Suprapubic skin (tissue), 4 donors: ENCODE data around the gene CHST7. TPM values are rescaled to one million over a fixed set of nuclear protein-coding genes. Genes with fewer than 3 reads are reported as not detected.

Source experiments
- DNase-seq, 2 donors: peaks; one replicate each; pipeline ENCODE4 v3.0.0-alpha.2; 2019; ENCODE audit warnings: low spot score in 2 of 2
- H3K27ac ChIP-seq: fragments of 200-600 bp; sonication (generic); one replicate; pipeline ENCODE4 v1.5.1; 2019
- H3K27me3 ChIP-seq: fragments of 200-600 bp; sonication (generic); one replicate; pipeline ENCODE4 v1.5.1; 2019
- H3K36me3 ChIP-seq: fragments of 200-600 bp; sonication (generic); one replicate; pipeline ENCODE4 v1.5.1; 2019
- H3K4me1 ChIP-seq: fragments of 200-600 bp; sonication (generic); one replicate; pipeline ENCODE4 v1.5.1; 2019
- H3K4me3 ChIP-seq: fragments of 200-600 bp; sonication (generic); one replicate; pipeline ENCODE4 v1.5.1; 2019; ENCODE audit warnings: mild to moderate bottlenecking
- H3K9me3 ChIP-seq: fragments of 200-600 bp; sonication (generic); one replicate; pipeline ENCODE4 v1.5.1; 2019
- CTCF ChIP-seq, 2 donors: fragments of 200-600 bp in 1 of 2; fragments of 450-650 bp in 1 of 2; sonication (generic) in 1 of 2; IDR thresholded peaks; one replicate each; pipeline ENCODE4 v1.5.1; 2016 to 2019; ENCODE audit warnings: antibody characterized with exemption in 2 of 2, mild to moderate bottlenecking in 1 of 2, moderate library complexity in 1 of 2
- EP300 ChIP-seq: sonication (generic); formaldehyde crosslinking; IDR thresholded peaks from one replicate; pipeline ENCODE4 v1.6.1; 2017; ENCODE audit warnings: antibody characterized with exemption
- POLR2A ChIP-seq, 2 donors: fragments of 450-650 bp; IDR thresholded peaks; one replicate each; pipeline ENCODE4 v1.6.1; 2017; ENCODE audit warnings: antibody characterized with exemption in 2 of 2, mild to moderate bottlenecking in 2 of 2, moderate library complexity in 2 of 2
- POLR2AphosphoS5 ChIP-seq, 3 donors: sonication (generic); formaldehyde crosslinking; IDR thresholded peaks; one replicate each; pipeline ENCODE4 v1.6.1; 2017; ENCODE audit warnings: antibody characterized with exemption in 3 of 3
- WGBS: methylation state at CpG from one replicate; pipeline ENCODE4 v1.1.5; 2018; 5-methylcytosine and 5-hydroxymethylcytosine counted together
- total RNA-seq, 4 donors: library from RNA; depleted of rRNA; stranded (reverse); fragments of >200 nt; gene quantifications; one replicate each; pipeline ENCODE4 v1.1.0, GENCODE V29; 2016

Gene CHST7
- total RNA-seq, 4 donors from 2014 or later: 5.8 to 7.9 (median 7.0) TPM

- no peaks in the 10 kb centered on the region for H3K27me3 ChIP-seq
- TF ChIP-seq POLR2AphosphoS5 (IDR thresholded peaks at IDR 0.05) (no peak), CTCF (IDR thresholded peaks at IDR 0.05) (no peak), EP300 (no peak), POLR2A (IDR thresholded peaks at IDR 0.05) (no peak)
- H3K4me1 ChIP-seq: peaks cover 17% of the 10 kb centered on the region
- H3K27ac ChIP-seq: no peak overlapping the region
- no peaks in the 10 kb centered on the region for H3K9me3 ChIP-seq
- no peak for DNase-seq
- 91% methylated on average over 6 of the region's 6 CpGs for WGBS
- no peak overlapping the region for H3K4me3 ChIP-seq
- H3K36me3 ChIP-seq: no peaks in the 10 kb centered on the region
These were observed 7.0 kb downstream of the CHST7 start for GRCh38 chrX:46580613-46581012.

- Histone ChIP-seq H3K4me3 (no peak overlapping the region), H3K9me3 (no peaks in the 10 kb centered on the region), H3K27me3 (no peaks in the 10 kb centered on the region), H3K27ac (no peak overlapping the region), H3K36me3 (no peaks in the 10 kb centered on the region), H3K4me1 (peaks cover 14% of the 10 kb centered on the region)
- DNase-seq: no peak
- TF ChIP-seq POLR2AphosphoS5 (IDR thresholded peaks at IDR 0.05) (no peak), EP300 (no peak), CTCF (IDR thresholded peaks at IDR 0.05) (no peak), POLR2A (IDR thresholded peaks at IDR 0.05) (no peak)
- WGBS: 45% methylated on average over 3 of the region's 3 CpGs
These were observed 8.8 kb downstream of the CHST7 start for GRCh38 chrX:46582325-46582724.

GRCh38 chrX:46582966-46583365 is 9.4 kb downstream of the CHST7 start:
- Histone ChIP-seq H3K9me3 (no peaks in the 10 kb centered on the region), H3K27ac (no peak overlapping the region), H3K4me3 (no peak overlapping the region), H3K4me1 (peaks cover 14% of the 10 kb centered on the region), H3K36me3 (no peaks in the 10 kb centered on the region), H3K27me3 (no peaks in the 10 kb centered on the region)
- TF ChIP-seq CTCF (IDR thresholded peaks at IDR 0.05): no peak
- no peak for DNase-seq
- WGBS: 10% methylated on average over 1 of the region's 1 CpG

GRCh38 chrX:46584736-46585135 is 11.2 kb downstream of the CHST7 start:
- no peak overlapping the region for H3K4me3 ChIP-seq
- peaks cover 20% of the 10 kb centered on the region for H3K4me1 ChIP-seq
- no peaks in the 10 kb centered on the region for H3K36me3 ChIP-seq
- 47% methylated on average over 2 of the region's 2 CpGs for WGBS
- TF ChIP-seq CTCF (IDR thresholded peaks at IDR 0.05) (no peak), POLR2A (IDR thresholded peaks at IDR 0.05) (no peak), EP300 (no peak), POLR2AphosphoS5 (IDR thresholded peaks at IDR 0.05) (no peak)
- H3K9me3 ChIP-seq: no peaks in the 10 kb centered on the region
- no peaks in the 10 kb centered on the region for H3K27me3 ChIP-seq
- DNase-seq: no peak
- no peak overlapping the region for H3K27ac ChIP-seq

GRCh38 chrX:46587158-46587557 is 13.6 kb downstream of the CHST7 start:
- no peaks in the 10 kb centered on the region for H3K9me3 ChIP-seq
- no peak for DNase-seq
- H3K4me3 ChIP-seq: no peak overlapping the region
- peaks cover 17% of the 10 kb centered on the region for H3K4me1 ChIP-seq
- no peaks in the 10 kb centered on the region for H3K36me3 ChIP-seq
- no peak overlapping the region for H3K27ac ChIP-seq
- 56% methylated on average over 5 of the region's 5 CpGs for WGBS
- TF ChIP-seq CTCF (IDR thresholded peaks at IDR 0.05) (no peak), POLR2A (IDR thresholded peaks at IDR 0.05) (no peak), EP300 (no peak), POLR2AphosphoS5 (IDR thresholded peaks at IDR 0.05) (no peak)
- H3K27me3 ChIP-seq: no peaks in the 10 kb centered on the region
